Progenitor cell of endocrine pancreas (in vitro differentiated cells): ENCODE measurements around the gene TTLL1. TPM values are rescaled to one million over a fixed set of nuclear protein-coding genes. Genes with fewer than 3 reads are reported as not detected.
A peak's percentile ranks its signal among the peaks of the same experiment; 100 is the strongest.

Experiments used
- DNase-seq: peaks from one replicate; pipeline ENCODE4 v3.0.0; 2021; ENCODE audit warnings: low spot score; ENCODE audit not compliant: unreplicated experiment
- H3K27ac Mint-ChIP-seq: 2 replicates; pipeline ENCODE4 v1.8.0; 2021; ENCODE audit warnings: mild to moderate bottlenecking, moderate library complexity, mixed read lengths
- H3K27me3 Mint-ChIP-seq: 2 replicates; pipeline ENCODE4 v1.8.0; 2021; ENCODE audit warnings: mixed read lengths
- H3K36me3 Mint-ChIP-seq: 2 replicates; pipeline ENCODE4 v1.8.0; 2022; ENCODE audit warnings: mixed read lengths; ENCODE audit not compliant: insufficient read depth
- H3K4me1 Mint-ChIP-seq: 2 replicates; pipeline ENCODE4 v1.8.0; 2021; ENCODE audit warnings: low read depth, mixed read lengths
- H3K4me3 Mint-ChIP-seq: 2 replicates; pipeline ENCODE4 v1.8.0; 2021; ENCODE audit warnings: low read depth, mild to moderate bottlenecking, moderate library complexity, mixed read lengths
- H3K9me3 Mint-ChIP-seq: 2 replicates; pipeline ENCODE4 v1.8.0; 2021; ENCODE audit warnings: low read depth, mixed read lengths
- total RNA-seq: library from RNA; stranded (reverse); gene quantifications from 2 replicates; pipeline ENCODE4 v1.2.1, GENCODE V29; 2021
- TF ChIP-seq, protein P1 (sequence below): fragments of 200-600 bp; sonication (generic); IDR thresholded peaks from one replicate; pipeline ENCODE4 v1.5.0; 2021; ENCODE audit warnings: antibody characterized with exemption, mild to moderate bottlenecking; ENCODE audit not compliant: unreplicated experiment

TTLL1 gene
- total RNA-seq, 1 donor from 2014 or later = 11.9 TPM

DNA sequence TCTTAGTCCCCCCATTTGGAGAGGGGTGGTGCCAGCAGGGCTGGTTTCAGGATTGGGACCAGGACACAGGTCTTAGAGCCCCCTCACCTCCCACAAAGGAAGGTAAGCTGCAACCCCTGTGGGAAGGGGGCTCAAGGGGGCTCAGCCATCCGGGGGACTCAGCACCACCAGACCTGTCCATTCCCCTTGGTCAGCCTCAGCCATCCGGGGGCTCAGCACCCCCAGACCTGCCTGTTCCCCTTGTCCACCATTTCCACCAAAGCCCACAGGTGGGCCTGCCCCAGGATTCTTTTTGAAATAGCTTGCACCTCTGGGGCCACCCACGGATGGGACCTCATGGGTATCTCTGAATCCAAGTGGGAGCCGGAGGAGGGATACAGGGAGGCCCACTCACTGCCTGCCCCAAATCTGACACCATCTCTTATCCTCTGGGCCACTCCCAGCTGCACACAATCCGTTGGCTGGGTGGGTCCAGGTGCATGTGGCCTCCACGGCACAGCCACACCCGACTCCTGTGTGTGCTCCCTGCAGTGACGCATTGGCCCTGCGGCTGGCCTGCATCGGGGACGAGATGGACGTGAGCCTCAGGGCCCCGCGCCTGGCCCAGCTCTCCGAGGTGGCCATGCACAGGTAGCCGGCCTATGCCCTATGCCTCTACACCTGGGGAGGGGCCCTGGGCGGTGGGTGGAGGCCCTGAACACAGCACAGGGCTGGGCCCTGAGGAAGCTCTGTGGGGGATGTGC, 38.1 kb upstream of the TTLL1 start:
- Mint-ChIP-seq H3K4me3 (no peak overlapping the region), H3K27me3 (no peaks in the 10 kb centered on the region), H3K9me3 (no peaks in the 10 kb centered on the region), H3K27ac (peak overlapping the region; percentile 85), H3K4me1 (peaks cover 8% of the 10 kb centered on the region), H3K36me3 (no peaks in the 10 kb centered on the region)
- TF ChIP-seq, protein P1, sequence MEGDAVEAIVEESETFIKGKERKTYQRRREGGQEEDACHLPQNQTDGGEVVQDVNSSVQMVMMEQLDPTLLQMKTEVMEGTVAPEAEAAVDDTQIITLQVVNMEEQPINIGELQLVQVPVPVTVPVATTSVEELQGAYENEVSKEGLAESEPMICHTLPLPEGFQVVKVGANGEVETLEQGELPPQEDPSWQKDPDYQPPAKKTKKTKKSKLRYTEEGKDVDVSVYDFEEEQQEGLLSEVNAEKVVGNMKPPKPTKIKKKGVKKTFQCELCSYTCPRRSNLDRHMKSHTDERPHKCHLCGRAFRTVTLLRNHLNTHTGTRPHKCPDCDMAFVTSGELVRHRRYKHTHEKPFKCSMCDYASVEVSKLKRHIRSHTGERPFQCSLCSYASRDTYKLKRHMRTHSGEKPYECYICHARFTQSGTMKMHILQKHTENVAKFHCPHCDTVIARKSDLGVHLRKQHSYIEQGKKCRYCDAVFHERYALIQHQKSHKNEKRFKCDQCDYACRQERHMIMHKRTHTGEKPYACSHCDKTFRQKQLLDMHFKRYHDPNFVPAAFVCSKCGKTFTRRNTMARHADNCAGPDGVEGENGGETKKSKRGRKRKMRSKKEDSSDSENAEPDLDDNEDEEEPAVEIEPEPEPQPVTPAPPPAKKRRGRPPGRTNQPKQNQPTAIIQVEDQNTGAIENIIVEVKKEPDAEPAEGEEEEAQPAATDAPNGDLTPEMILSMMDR = no peak
- no peak for DNase-seq

DNA sequence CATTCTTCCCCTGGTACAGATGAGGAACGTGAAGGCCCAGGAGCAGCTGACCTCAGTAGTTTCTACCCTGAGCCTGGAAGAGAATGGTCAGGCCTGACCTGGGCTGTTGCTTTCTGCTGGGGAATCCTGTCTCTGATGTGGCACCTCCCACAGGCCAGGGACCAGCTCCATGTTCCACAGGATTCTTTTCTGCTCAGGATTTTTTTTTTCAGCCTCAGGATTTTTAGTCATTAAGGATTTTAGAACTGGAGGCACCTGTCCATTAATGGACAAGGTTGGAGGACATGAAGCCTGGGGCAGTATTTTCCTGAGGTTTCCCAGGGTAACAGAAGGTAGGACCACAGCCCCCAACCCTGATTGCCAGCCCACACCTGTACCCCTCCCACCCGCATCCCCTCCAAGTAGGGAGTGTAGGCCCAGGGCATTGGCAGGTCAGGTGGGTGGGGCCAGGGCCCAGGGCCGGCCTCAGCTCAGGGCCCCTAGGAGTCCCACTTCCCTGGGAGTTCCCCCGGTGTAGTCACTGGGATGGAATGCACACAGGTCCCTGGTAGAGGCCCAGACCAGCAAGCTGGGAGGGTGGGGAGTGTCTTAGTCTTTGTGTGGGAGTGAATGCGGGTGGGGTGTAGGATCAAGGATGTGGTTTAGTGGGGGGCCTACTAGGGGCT, 37.4 kb upstream of the TTLL1 start:
- no peaks in the 10 kb centered on the region for H3K27me3 Mint-ChIP-seq
- no peaks in the 10 kb centered on the region for H3K36me3 Mint-ChIP-seq
- H3K27ac Mint-ChIP-seq = peak overlapping the region; percentile 85
- no peak for DNase-seq
- H3K9me3 Mint-ChIP-seq = no peaks in the 10 kb centered on the region
- peaks cover 8% of the 10 kb centered on the region for H3K4me1 Mint-ChIP-seq
- H3K4me3 Mint-ChIP-seq = no peak overlapping the region
- TF ChIP-seq, protein P1 = no peak

DNA sequence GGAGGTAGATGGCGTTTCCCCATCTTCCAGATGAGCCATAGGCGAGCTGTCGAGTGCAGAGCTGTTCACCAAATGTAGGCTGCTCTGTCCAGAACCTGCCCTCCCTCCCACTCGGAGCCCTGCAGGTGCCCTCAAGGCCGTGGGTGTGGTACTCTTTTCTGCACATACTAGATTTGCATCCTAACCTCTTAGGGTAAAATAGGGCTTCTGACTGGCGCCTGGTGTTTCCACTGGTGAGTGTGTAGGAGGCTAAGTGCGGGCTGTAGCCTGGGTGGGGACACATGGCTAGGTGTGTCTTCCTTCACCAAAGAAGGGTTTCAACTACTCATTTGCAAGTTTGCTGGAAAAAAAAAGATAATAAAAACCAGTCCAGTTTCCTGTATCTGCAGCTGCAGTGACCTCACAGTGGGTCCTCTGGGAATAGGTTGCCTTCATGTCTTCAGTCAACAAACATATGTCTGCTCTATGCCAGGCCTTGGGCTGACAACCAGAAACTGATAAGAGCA, 29.8 kb upstream of the TTLL1 start:
- Mint-ChIP-seq H3K4me1 (peaks cover 3% of the 10 kb centered on the region), H3K27me3 (peaks cover 4% of the 10 kb centered on the region), H3K9me3 (no peaks in the 10 kb centered on the region), H3K36me3 (no peaks in the 10 kb centered on the region), H3K4me3 (no peak overlapping the region), H3K27ac (no peak overlapping the region)
- TF ChIP-seq, protein P1 = no peak
- DNase-seq = no peak

DNA sequence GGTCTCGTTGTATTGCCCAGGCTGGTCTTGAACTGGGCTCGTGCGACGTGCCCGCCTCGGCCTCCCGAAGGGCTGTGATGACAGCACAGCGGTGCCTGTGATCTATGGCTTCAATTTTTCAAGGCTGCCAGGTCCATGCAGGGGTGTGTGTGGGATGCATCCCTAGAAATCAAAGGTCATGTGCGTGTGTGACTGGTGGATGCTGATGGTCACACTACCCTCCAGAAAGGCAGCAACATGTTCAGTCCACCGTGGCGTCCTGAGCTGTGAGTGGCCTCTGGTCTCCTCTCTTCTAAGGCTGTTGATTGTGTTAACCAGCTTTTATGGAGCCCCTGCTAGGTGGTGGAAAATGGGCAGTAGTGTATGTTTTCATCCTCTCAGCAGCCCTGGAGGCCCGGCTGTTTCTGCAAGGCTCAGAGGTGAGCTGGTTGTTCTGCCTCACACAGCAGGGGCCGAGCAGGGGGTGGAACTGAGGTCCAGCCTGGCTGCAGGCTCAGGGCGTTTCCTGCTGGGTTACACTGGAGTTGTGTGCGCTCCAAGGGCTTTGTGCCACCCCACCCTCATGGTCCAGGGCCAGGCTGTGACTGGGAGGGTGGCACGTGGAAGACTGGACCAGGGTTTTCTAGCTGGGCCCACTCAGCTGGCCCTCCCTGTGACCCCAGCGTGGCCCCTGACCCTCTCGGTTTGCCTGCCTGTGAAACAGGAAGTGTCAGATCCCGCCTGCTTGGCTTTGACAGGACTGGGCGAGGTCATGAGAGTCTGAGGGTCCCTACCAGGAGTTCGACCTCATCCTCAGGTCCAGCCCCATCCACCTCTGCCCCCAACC, 29.0 kb upstream of the TTLL1 start:
- Mint-ChIP-seq H3K4me3 (no peak overlapping the region), H3K27ac (no peak overlapping the region), H3K27me3 (peaks cover 11% of the 10 kb centered on the region), H3K4me1 (peaks cover 10% of the 10 kb centered on the region), H3K9me3 (no peaks in the 10 kb centered on the region), H3K36me3 (no peaks in the 10 kb centered on the region)
- no peak for DNase-seq
- TF ChIP-seq, protein P1 = no peak

DNA sequence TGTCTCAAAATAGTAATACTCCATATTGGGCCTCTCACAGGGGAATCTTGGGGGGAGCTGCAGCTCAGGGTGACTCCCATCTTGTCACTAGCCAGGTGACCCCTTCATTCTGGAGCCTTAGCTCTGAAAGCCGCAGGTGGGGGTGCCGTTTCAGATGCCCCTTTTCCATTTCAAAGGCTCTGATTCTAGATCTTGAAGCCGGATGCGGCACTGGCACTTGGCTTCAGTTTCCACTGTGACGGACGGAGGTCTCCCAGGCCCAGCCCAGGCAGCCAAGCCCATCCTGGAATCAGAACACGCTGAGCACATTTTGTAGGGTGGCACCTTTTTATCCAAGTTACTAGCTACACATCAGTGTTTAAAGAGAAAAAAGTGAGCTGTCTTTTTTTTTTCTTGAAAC, 27.7 kb upstream of the TTLL1 start:
- no peak overlapping the region for H3K4me3 Mint-ChIP-seq
- H3K36me3 Mint-ChIP-seq = no peaks in the 10 kb centered on the region
- H3K27ac Mint-ChIP-seq = no peak overlapping the region
- peaks cover 11% of the 10 kb centered on the region for H3K4me1 Mint-ChIP-seq
- DNase-seq = no peak
- peaks cover 20% of the 10 kb centered on the region for H3K27me3 Mint-ChIP-seq
- H3K9me3 Mint-ChIP-seq = no peaks in the 10 kb centered on the region
- TF ChIP-seq, protein P1 = no peak
